ENCODE measurements around the gene ARRB1. TPM values are rescaled to one million over a fixed set of nuclear protein-coding genes. Genes with fewer than 3 reads are reported as not detected.

ARRB1 gene
- total RNA-seq, 1 experiment from 2014 or later: 24.2 TPM

DNA sequence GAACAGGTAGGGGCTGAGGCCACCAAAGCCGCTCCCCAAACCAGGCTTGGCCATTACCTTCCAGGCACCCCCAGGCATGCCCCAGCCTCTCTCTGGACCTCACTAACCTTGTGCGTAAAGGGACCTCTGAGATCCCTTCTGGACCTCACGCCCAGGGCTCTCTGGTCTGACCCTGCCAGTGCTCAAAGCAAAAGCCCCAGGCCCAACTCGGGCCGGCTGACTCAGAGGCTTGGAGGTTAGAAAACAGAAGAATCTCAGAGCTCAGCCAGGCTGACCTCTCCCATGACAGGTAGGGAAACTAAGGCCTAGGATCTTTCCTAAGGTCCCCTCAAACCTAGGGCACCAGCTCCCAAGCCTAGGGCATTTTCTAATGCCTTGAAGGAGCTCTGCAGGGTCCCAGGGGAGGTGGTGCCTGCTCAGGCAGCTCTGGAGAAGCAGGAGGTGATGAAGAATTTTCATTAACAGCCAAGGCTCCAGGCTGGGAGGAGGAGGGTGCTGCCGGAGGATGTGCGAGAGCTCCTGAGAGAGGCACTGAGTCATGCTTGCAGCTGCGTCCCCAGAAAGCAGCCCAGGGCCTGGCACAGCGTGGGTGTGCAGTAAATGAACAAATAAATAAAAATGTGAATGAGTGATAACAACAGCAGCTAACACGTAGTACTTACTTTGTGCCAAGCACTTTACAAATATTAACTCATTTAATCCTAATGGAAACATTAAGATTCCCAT lies 25.6 kb downstream of the ARRB1 start:
- intact Hi-C loops (cut with micrococcal nuclease): no loop called here
- ATAC-seq: peak; percentile 91
- CTCF ChIA-PET: interaction anchor here (0.9 to 1.4 kb wide), 5 partner anchors 13 to 62 kb away, joined by 3 to 11 read pairs (median 3); no protein-coding TSS in a partner anchor
- H3K36me3 ChIP-seq (ENCODE audit: control insufficient read depth in 1 of 2, insufficient read depth in 2 of 2, low read length in 2 of 2): no peaks in the 10 kb centered on the region
- DNase-seq (ENCODE audit: low read depth, low spot score): peak; percentile 71
- no TSS peak for BruUV-seq (replicated peaks)
- H3K79me2 ChIP-seq (ENCODE audit: insufficient read depth, low read length): peaks cover 8% of the 10 kb centered on the region
- peak overlapping the region; percentile 80 for H3K4me2 ChIP-seq (ENCODE audit: low read length)
- no peaks in the 10 kb centered on the region for H3K9me2 ChIP-seq (ENCODE audit: insufficient read depth)
- no peaks in the 10 kb centered on the region for H4K20me1 ChIP-seq (ENCODE audit: insufficient read depth)
- H3K27ac ChIP-seq (ENCODE audit: low read depth, low read length): peak overlapping the region; percentile 85
- H3K9ac ChIP-seq (ENCODE audit: low read length): peak overlapping the region; percentile 53
- H3K4me3 ChIP-seq (replicated peaks in 1 of 2; ENCODE audit: low read depth in 1 of 2, low read length in 2 of 2): peak overlapping the region; percentile 26 to 49
- peaks cover 42 to 57% of the 10 kb centered on the region in 2 experiments for H3K4me1 ChIP-seq (ENCODE audit: control insufficient read depth in 1 of 2, insufficient read depth in 2 of 2, low read length in 2 of 2)
- POLR2A ChIA-PET: interaction anchor here (0.8 to 1.3 kb wide), 4 partner anchors 10 to 75 kb away, joined by 3 to 5 read pairs (median 3); no protein-coding TSS in a partner anchor
- TF ChIP-seq JUND (IDR thresholded peaks at IDR 0.05) (peak; percentile 71), FOSL1 (IDR thresholded peaks at IDR 0.05; ENCODE audit: low read depth) (peak; percentile 75), POLR2A (IDR thresholded peaks at IDR 0.05; ENCODE audit: borderline replicate concordance, extremely low read depth, insufficient read depth, insufficient read length) (no peak), SP1 (IDR thresholded peaks at IDR 0.05; ENCODE audit: low read depth) (peak; percentile 64), ELF1 (IDR thresholded peaks at IDR 0.05; ENCODE audit: borderline replicate concordance, low read depth) (no peak), EGR1 (IDR thresholded peaks at IDR 0.05; ENCODE audit: low read depth) (peak; percentile 96), YY1 (IDR thresholded peaks at IDR 0.05; ENCODE audit: extremely low read depth, insufficient replicate concordance, low read depth, low read length) (no peak), CBX3 (IDR thresholded peaks at IDR 0.05; ENCODE audit: low read depth) (0 out of 2 replicates have a peak, but pooled peaks have one; percentile 65), POLR2AphosphoS5 (IDR thresholded peaks at IDR 0.05; ENCODE audit: low read depth, low read length) (no peak), EZH2 (IDR thresholded peaks at IDR 0.05) (no peak), TCF7L2 (IDR thresholded peaks at IDR 0.05; ENCODE audit: borderline replicate concordance, extremely low read depth, insufficient read depth, insufficient read length) (no peak)
- TF ChIP-seq, protein P1, sequence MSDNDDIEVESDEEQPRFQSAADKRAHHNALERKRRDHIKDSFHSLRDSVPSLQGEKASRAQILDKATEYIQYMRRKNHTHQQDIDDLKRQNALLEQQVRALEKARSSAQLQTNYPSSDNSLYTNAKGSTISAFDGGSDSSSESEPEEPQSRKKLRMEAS (IDR thresholded peaks at IDR 0.05): peak; percentile 67
- RAD21 ChIA-PET (ENCODE audit: low non-redundant PET in 1 of 2, low total read pairs in 2 of 2, uncharacterized antibody in 2 of 2, unreplicated experiment in 2 of 2): interaction anchor here (0.5 to 1.1 kb wide), 3 partner anchors 43 to 1635 kb away, joined by 3 to 4 read pairs (median 3); no protein-coding TSS in a partner anchor
- no peak overlapping the region for H2AFZ ChIP-seq (ENCODE audit: low read depth, low read length, poor library complexity, severe bottlenecking)
- no peaks in the 10 kb centered on the region for H3K27me3 ChIP-seq (ENCODE audit: insufficient read depth, low read length)
- no peaks in the 10 kb centered on the region for H3K9me3 ChIP-seq (ENCODE audit: control insufficient read depth in 1 of 2, insufficient read depth in 1 of 2, low read depth in 1 of 2, low read length in 2 of 2)
